ENCODE data around the gene CDC16. TPM values are rescaled to one million over a fixed set of nuclear protein-coding genes. Genes with fewer than 3 reads are reported as not detected.
"Not testable (repeated sequence)": the region's sequence is repeated elsewhere in the genome, so short reads cannot be mapped to it uniquely, and the experiment has no call there.

The CDC16 gene
- total RNA-seq = 28.8 and 40.3 TPM in 2 replicates

GRCh38 chr13:114234645-114235421 lies at the start of gene CDC16:
CDC16 (plus strand) TSS chr13:114234897; CDS start chr13:114235085, 188 bp downstream.
- DNase-seq (ENCODE audit: low read depth in 2 of 2) = peak; percentile 73 to 84

GRCh38 chr13:114185182-114185971 lies 49.3 kb upstream of the CDC16 start:
- no peak for DNase-seq (ENCODE audit: low read depth in 2 of 2)

GRCh38 chr13:114194853-114195252 lies 39.8 kb upstream of the CDC16 start:
- no peak for DNase-seq (ENCODE audit: low read depth in 2 of 2)

GRCh38 chr13:114196629-114197028 lies 38.1 kb upstream of the CDC16 start:
- no peak for DNase-seq (ENCODE audit: low read depth in 2 of 2)

GRCh38 chr13:114198556-114198955 lies 36.1 kb upstream of the CDC16 start:
- no peak for DNase-seq (ENCODE audit: low read depth in 2 of 2)

DNA sequence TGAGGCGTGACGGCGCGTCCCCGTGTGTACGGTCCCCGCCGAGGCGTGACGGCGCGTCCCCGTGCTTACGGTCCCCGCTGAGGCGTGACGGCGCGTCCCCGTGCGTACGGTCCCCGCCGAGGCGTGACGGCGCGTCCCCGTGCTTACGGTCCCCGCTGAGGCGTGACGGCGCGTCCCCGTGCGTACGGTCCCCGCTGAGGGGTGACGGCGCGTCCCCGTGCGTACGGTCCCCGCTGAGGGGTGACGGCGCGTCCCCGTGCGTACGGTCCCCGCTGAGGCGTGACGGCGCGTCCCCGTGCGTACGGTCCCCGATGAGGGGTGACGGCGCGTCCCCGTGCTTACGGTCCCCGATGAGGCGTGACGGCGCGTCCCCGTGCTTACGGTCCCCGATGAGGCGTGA lies 35.2 kb upstream of the CDC16 start:
- not testable (repeated sequence) for DNase-seq (ENCODE audit: low read depth in 2 of 2)

GRCh38 chr13:114199954-114200353 lies 34.7 kb upstream of the CDC16 start:
- no peak for DNase-seq (ENCODE audit: low read depth in 2 of 2)

- no peak for DNase-seq (ENCODE audit: low read depth in 2 of 2)
These were observed 34.2 kb upstream of the CDC16 start for GRCh38 chr13:114200399-114200911.

DNA sequence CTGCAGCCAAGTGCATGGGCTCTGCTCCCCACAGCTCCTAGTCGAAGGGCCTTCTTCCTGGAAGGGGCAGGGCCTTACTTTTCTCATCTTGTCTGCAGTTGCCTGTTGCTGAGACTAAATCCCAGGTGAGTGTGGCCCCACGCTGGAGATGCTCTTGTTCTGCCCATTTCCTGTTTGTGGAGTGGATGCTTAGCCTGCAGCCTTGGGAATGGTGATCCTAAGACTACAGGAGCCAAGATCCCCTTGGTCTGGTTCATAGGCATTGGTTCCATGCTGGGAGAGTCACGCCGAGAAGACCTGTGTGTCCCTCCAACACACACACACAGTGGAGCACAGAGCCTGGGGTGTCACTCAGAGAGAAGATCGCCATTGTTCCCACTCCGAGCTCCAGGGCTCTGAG lies 32.1 kb upstream of the CDC16 start:
- no peak for DNase-seq (ENCODE audit: low read depth in 2 of 2)

- DNase-seq (ENCODE audit: low read depth in 2 of 2) = no peak
These were observed 31.2 kb upstream of the CDC16 start for GRCh38 chr13:114203536-114203935.

GRCh38 chr13:114204894-114205293 lies 29.8 kb upstream of the CDC16 start:
- no peak for DNase-seq (ENCODE audit: low read depth in 2 of 2)

GRCh38 chr13:114208134-114208533 lies 26.6 kb upstream of the CDC16 start:
- no peak for DNase-seq (ENCODE audit: low read depth in 2 of 2)

DNA sequence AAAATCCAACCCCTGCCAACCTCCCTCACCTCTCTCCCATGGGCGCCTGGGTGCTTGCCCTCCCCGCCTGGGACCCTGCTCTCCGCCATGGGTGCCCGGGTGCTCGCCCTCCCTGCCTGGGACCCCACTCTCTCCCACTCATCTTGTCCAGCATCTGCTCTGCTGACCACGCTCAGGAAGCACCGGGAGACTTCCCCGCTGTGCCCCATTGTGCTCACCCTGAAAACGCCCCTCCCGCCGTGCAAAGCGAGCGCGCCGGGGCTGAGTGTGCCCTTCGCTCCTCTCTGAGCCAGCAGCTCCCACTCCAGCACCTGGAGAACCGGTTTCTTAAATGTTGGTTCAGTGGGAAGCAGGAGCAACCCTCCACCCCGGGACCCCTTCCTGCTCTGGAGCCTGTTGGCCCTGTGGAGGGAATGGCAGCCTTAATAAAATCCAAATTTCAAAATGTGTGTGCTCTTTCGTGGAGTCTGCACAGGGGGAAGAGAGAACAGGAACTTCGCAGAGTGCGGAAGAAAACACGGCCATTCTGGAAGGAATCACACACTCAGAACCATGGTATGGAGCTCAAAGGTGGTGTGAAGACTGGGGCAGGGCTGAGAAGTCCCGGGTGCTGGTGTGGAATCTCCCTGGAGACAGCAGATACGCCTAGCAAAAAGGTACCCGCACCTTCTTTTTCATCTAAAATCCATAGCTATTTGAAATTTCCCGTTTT lies 23.1 kb upstream of the CDC16 start:
- no peak for DNase-seq (ENCODE audit: low read depth in 2 of 2)

GRCh38 chr13:114212158-114212495 lies 22.6 kb upstream of the CDC16 start:
- DNase-seq (ENCODE audit: low read depth in 2 of 2) = peak; percentile 73 to 90

DNA sequence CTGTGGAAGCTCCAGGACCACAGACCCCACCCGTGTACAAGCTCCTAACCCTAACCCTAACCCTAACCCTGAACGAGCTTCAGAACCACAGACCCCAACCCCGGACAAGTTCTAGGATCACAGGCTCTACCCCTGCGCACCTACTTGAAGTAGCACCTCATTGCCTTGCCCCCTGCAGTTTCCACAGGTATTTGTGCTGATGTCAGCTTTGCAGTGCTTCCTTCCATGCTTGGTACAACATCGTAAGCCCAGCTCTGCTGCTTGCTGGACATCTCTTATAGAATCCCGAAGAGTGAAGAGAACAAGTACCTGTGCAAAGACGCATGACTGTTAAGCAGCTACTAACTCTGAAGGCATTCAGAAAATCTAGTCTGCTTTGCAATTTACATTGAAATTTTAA lies 20.7 kb upstream of the CDC16 start:
- DNase-seq (ENCODE audit: low read depth in 2 of 2) = no peak

GRCh38 chr13:114219392-114219791 lies 15.3 kb upstream of the CDC16 start:
- peak in 1 of 2 donors; percentile 22 for DNase-seq (ENCODE audit: low read depth in 2 of 2)

GRCh38 chr13:114222461-114222968 lies 12.2 kb upstream of the CDC16 start:
- peak in 1 of 2 donors; percentile 38 for DNase-seq (ENCODE audit: low read depth in 2 of 2)

GRCh38 chr13:114224201-114224600 lies 10.5 kb upstream of the CDC16 start:
- DNase-seq (ENCODE audit: low read depth in 2 of 2) = no peak

DNA sequence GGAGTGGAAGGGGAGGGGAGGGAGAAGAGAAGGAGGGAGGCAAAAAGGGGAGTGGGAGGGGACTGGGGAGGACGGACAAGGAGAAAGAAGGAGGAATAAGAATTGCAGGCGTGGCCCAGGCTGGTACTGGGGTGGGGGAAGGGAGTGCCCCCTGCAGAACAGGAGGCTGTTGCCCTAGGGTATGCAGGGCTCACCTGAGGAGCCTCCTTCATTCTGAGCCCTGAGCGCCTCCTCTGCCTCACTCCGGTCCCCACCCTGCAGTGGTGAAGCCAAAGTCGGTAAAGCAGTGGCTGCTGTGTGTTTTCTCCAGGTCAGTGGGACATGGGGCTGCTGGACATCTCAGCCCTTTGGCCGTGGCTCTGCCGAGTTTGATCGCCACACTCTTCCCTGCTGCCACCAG lies 9.1 kb upstream of the CDC16 start:
- no peak for DNase-seq (ENCODE audit: low read depth in 2 of 2)

GRCh38 chr13:114226088-114226487 lies 8.6 kb upstream of the CDC16 start:
- DNase-seq (ENCODE audit: low read depth in 2 of 2) = no peak

DNA sequence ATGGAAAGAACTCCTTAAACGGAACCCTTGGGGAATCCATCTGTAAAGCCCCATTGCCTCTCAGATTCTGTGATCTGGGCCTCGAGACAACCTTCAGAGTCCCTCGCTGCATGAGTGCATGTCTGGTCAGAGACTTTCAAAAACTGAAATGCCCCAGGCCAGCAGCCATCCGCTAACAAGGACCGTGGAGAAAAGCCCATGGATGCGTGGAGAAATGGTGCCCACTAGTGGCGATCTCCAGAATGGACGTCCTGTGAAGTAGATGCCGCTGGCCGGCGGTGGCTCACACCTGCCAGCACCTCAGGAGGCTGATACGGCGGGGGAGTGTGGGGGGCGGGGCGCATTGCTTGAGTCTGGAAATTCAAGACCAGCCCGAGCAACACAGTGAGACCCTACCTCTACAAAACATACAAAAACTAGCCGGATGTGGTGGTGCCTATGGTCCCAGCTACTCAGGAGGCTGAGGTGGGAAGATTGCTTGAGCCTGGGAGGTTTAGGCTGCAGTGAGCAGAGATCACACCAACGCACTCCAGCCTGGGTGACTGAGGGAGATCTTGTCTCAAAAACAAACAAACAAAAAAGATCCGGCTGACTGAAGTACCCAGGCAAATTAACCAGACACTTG lies 7.9 kb upstream of the CDC16 start:
- DNase-seq (ENCODE audit: low read depth in 2 of 2) = peak; percentile 71 to 83
